Activated CD4-positive, CD25-positive, alpha-beta regulatory T cell treated with anti-CD3 and anti-CD28 coated beads, Interleukin-2, amount 50 U/mL, for 24 hours (primary cell): ENCODE measurements around the gene CHI3L1.

ENCODE experiments used
- ATAC-seq, 2 donors: fragments of 150-1000 bp; cut with Tn5 transposase; one replicate each; pipeline ENCODE4 v1.10.0; 2021; ENCODE audit warnings: mild to moderate bottlenecking in 1 of 2, moderate library complexity in 1 of 2

The CHI3L1 gene

DNA sequence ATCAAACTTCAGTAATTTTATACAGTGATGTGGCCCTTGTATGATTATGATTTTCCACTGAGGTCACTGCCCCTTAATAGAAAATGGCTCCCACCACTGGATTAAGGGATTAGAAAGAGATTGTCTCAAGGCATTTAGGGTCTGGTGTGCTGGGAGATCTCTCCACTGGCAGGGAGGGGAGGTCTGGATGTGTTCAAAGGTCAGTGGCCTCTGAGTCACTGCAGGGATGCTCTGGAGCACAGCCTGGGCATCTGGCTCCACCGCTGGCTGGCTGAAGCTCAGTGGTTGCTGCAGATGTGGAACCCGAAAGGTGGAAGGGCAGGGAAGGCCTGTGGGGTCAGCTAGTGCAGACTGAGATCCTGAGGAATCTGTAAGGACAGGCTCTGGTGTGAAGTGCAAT is 18.3 kb upstream of the CHI3L1 start:
- ATAC-seq = no peak

DNA sequence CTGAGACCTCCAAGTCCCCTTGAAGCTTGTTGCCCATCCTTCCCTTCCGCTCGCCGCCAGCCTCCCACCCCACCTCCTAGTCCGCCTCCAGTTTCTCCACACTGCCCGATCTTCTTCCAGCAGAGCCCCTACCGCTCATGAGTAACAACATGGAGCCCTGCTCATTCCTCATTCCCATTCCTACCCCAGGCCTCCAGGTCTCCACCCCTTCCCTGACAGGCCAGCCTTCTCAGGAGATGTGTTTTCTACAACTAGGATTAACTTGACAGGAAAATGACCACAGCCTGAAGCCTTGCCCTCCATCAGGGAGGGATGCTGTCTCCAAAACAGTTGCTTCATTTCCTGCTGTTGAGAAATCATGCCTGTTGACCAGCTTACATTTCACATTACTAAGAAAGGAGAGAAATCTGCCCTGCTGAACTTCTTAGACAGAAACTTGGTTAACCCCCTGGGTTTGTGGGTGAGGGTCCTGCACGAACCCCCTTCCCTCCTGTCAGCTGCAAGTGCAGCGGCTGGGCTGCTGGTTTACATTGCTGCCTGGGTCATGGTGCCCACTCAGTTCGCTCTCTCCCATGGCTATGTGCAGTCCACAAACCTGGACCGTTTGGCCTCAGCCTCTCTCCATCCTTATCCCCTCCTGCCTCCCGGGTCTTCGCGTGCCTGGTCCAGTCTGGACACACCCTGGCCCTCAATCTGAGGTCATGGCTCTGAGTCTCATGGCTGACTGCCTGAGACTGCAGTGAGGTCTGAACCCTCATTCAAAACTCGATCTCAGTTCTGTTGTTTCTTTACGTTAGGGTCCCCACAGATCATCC is 16.1 kb upstream of the CHI3L1 start:
- no peak for ATAC-seq

- ATAC-seq = no peak
Observed at GRCh38 chr1:203201516-203202205, 15.2 kb upstream of the CHI3L1 start.

DNA sequence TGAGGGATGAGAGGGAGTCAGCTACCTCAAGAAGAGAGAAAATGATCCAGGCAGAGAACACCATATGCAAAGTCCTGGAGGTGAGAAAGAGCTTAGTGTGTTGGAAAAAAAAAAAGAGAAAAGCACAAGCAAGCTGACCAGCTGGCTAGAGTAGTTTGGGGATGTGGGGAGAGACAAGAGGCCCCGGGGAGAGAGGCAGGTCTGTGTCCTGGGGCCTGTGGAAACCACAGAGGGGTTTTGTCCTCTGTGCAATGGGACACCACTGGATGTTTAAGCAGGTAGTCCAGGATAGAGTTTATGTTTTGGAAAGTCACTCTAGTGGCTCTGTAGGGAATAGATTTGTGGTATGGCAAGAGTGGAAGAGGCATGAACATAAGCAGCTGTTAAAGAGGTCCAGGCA is 14.4 kb upstream of the CHI3L1 start:
- no peak for ATAC-seq

DNA sequence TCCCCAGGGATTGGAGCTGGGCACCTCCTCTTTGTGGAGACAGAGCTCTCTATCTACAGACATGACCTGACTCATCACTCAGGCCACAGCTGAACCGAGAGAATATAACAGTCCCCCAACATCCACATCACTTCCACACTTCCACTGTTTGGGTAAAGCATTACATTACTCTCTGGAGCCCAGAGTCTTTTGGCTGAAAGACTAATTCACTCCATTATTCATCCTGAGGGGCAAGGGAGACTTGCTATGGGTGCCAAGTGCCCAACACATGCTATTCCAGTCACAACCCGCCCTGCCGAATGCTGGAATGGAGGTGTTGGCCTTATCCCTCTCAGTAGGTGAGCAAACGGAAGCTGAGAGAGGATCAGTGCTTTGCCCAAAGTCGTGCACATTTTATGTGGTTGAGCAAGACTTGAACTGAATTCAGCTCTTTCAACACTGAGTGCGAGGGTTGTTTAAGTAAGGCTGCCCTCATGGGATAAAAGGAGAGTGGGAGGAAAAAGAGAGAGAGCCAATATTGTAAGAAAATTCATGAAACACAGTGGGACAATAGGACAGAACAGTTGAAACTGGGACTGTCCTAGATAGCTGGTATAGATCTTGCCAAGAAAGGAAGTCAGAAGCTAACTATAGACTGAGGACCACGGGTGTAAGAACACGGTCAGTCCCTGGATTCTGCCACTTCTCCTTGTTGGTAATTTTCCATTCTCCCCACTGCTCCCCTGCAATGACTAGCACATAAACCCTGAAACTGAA is 13.5 kb upstream of the CHI3L1 start:
- ATAC-seq = no peak

DNA sequence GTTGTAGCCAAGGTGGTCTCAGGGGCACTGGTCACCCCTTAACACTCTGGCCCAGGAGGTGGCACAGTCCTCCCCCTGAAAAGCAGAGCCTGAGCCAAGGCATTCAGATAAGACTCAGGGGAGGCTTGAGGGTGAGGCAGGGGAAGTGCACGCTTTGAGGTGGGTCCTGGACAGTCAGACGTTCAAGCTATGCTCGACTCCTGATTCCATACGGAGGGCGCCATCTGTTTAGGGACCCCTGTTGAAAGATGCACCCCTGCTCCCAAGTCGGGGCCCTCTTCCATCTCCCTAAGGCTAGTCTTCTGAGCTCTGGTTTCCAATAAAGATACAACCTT is 12.9 kb upstream of the CHI3L1 start:
- no peak for ATAC-seq

GRCh38 chr1:203199002-203199401 is 12.5 kb upstream of the CHI3L1 start:
- no peak for ATAC-seq

DNA sequence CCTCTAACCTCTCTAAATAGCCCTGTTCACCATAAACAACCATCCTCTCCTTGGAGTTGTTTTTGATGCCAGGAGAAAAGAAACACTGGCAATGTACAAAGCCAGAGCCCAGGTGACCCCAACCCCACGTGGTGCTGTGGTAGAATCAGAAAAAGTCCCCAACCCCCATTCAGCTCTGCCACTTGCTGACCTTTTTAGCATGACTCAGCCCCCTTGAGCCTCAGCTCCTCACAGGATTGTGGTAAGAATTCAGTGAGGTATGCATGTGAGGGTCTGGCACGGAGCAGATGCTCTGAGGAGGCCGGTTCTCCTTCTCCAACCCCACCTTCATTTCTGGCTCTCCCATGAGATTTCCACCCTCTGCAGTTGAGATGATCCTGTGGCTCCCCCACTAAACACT is 11.1 kb upstream of the CHI3L1 start:
- no peak for ATAC-seq

DNA sequence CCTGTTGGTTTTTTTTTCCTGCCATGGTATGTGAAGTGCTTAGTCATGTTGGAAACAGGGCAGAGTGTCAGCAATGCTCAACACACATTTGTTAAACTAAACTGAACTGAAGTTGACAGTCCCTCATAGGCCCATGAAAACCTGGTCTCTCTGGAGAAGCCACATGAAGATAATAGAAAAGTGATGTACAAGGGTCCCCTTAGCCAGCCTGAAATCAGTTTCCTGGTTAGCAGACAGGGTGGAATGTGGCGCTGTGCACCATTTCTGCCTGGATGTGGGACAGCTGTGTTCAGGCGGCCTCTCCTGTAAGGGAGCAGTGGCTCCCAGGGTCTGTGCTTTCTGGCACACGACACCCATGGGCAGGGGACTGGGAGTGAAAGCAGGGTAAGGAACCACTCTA is 9.9 kb upstream of the CHI3L1 start:
- no peak for ATAC-seq

DNA sequence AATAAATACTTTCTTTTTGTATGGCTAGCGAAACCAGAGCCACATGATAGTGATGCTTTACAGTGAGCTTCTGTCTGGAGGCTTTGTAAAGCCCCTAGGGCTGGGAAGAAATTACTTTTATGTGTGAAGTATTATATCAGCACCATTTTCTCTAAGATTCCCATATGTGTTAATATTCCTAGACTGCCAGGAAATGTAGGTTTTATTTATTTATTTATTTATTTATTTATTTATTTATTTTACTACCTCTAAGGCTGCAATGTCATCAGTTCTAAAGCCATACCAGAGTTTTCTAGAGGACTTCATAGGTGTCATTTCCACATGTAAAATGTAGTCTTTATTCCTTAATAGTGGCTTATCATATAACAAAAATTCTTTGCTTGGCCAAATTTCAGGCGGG is 4.4 kb upstream of the CHI3L1 start:
- ATAC-seq = no peak

GRCh38 chr1:203189951-203190352 is 3.4 kb upstream of the CHI3L1 start:
- ATAC-seq = no peak

- ATAC-seq = no peak
Observed at GRCh38 chr1:203188686-203189232, 2.3 kb upstream of the CHI3L1 start.

GRCh38 chr1:203187689-203188264 is 1.3 kb upstream of the CHI3L1 start:
- ATAC-seq = no peak

DNA sequence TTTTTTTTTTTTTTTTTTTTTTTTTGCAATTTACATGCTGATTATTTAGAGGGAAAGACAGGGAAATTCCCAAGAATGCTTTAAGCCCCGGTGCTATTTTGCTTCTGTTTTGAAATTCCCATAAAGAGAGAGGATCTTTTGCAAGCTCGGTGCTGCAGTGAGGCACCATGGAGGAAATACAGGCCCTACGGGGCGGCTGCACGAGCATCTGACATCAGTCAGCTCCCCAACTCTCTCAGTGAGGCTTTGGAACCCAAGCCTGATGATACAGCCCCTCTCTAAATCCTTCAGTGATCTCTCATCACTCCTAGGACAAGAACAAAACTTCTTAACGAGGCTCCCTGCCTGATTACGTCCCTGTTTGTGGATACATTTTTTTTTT is 791 bp upstream of the CHI3L1 start:
- no peak for ATAC-seq

DNA sequence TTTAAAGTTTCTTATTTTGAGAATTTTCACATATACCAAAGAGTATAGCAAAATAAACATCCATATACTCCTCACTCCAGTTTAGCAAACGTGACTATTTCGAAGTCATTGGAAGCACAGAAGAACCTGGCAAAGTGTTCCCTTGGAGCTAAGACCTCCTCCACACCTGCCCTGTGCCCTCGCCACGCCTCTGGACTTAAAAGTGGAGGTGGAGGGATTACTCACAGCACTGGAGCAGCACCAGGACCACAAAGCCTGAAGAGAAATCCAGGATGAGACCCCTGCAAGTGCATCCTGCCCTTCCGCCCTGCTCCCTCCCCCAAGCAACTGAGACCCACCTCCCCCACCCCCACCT is 436 bp downstream of the CHI3L1 start:
- no peak for ATAC-seq

GRCh38 chr1:203185585-203185984 is 919 bp downstream of the CHI3L1 start:
- no peak for ATAC-seq

DNA sequence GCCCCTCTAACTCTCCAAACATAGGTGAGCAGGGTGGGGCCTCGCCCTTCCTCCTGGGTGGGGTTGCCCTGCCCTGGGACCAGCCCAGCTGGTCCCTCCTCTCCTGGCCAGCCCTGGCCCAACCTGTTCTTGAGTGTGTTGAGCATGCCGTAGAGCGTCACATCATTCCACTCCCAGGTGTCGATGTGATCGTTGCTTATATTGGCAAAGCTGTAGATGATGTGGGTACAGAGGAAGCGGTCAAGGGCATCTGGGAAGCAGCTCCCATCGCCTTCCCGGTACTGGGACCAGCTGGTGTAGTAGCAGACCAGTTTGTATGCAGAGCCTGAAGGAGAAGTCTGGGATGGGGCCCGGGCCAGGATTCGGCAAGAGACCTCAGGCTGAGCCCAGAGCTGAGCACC is 1.4 kb downstream of the CHI3L1 start:
- ATAC-seq = no peak

- ATAC-seq = no peak
Observed at GRCh38 chr1:203184467-203184866, 2.0 kb downstream of the CHI3L1 start.

- no peak for ATAC-seq
Observed at GRCh38 chr1:203183828-203184227, 2.7 kb downstream of the CHI3L1 start.

- no peak for ATAC-seq
Observed at GRCh38 chr1:203182387-203182953, 4.0 kb downstream of the CHI3L1 start.

DNA sequence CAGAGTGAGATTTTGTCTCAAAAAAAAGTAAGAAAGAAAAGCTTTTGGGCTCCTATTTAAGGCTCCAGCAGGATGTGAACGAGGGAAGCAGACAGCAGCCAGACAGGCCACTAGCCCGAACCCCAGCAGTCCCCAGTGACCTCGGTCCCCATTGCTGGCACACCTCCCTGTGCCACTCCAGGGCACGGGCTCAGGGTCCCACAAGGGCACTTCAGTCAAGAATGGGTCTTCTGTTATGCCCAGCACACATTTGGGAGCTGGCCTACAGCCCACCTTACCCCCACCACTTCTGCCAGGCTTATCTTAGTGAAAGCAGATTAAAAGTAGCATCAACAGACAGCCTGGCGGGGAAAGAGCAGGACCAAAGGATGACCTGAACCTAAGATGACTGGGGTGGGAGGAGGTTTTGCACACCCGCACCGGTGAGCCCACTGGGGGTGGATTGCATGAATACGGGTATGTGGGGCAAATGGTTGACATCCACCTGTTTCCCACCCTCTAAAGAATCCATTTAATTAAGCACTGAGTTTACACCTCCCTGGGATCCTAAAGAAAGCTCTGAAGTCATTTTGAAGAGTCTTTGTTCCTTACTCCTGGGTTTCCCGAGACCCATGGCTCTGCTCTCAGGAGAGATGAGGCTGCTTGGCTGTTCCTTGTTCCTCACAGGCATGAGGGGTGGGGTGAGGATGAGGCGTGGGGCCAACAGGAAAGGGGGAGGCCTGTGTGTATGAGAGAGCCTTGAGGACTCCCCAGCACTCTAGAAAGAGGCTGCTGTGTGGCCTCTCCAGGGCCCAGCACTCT is 4.7 kb downstream of the CHI3L1 start:
- no peak for ATAC-seq
